ENCODE results near the gene LMAN1L.

LMAN1L gene

GRCh38 chr15:74770211-74770903, 42.3 kb upstream of the LMAN1L start:
- no peak for DNase-seq
- H3K9me3 ChIP-seq (ENCODE audit: control extremely low read depth in 1 of 5, control insufficient read depth in 4 of 5, insufficient read depth in 2 of 5, low read depth in 1 of 5, low read length in 4 of 5): no peaks in the 10 kb centered on the region
- WGBS (ENCODE audit: insufficient coverage): 100% methylated on average over 2 of the region's 4 CpGs
- no peaks in the 10 kb centered on the region for H3K36me3 ChIP-seq (ENCODE audit: control insufficient read depth in 4 of 4, insufficient read depth in 4 of 4, low read length in 3 of 4)
- CTCF ChIA-PET: interaction anchor here (0.6 to 31.5 kb wide), 34 partner anchors 10 to 403 kb away, joined by 3 to 1027 read pairs (median 6); partner anchors contain the start of genes CSK, CYP11A1 and ULK3
- H3K27ac ChIP-seq (ENCODE audit: insufficient read depth in 1 of 2, low read depth in 1 of 2, low read length in 2 of 2, poor library complexity in 1 of 2, severe bottlenecking in 2 of 2): no peak overlapping the region
- POLR2A ChIA-PET: interaction anchor here (0.6 to 2.3 kb wide), 6 partner anchors 23 to 150 kb away, joined by 4 to 11 read pairs (median 6); no protein-coding TSS in a partner anchor
- H3K4me3 ChIP-seq (ENCODE audit: control insufficient read depth in 1 of 7, extremely low read depth in 1 of 7, insufficient read depth in 4 of 7, low read depth in 2 of 7, low read length in 6 of 7): no peak overlapping the region
- peaks cover 4 to 48% (median 27%) of the 10 kb centered on the region in 4 experiments for H3K4me1 ChIP-seq (ENCODE audit: control extremely low read depth in 1 of 4, control insufficient read depth in 4 of 4, insufficient read depth in 4 of 4, low read length in 3 of 4)
- H3K27me3 ChIP-seq (replicated peaks in 2 of 5; ENCODE audit: control insufficient read depth in 4 of 5, insufficient read depth in 5 of 5, low read length in 4 of 5): peaks cover 0 to 4% (median 0%) of the 10 kb centered on the region in 5 experiments

- Histone ChIP-seq H3K36me3 (ENCODE audit: control insufficient read depth in 4 of 4, insufficient read depth in 4 of 4, low read length in 3 of 4) (no peaks in the 10 kb centered on the region), H3K4me1 (ENCODE audit: control extremely low read depth in 1 of 4, control insufficient read depth in 4 of 4, insufficient read depth in 4 of 4, low read length in 3 of 4) (peaks cover 19 to 69% (median 57%) of the 10 kb centered on the region in 4 experiments), H3K4me3 (ENCODE audit: control insufficient read depth in 1 of 7, extremely low read depth in 1 of 7, insufficient read depth in 4 of 7, low read depth in 2 of 7, low read length in 6 of 7) (no peak overlapping the region), H3K27me3 (replicated peaks in 2 of 5; ENCODE audit: control insufficient read depth in 4 of 5, insufficient read depth in 5 of 5, low read length in 4 of 5) (peaks cover 0 to 4% (median 0%) of the 10 kb centered on the region in 5 experiments), H3K9me3 (ENCODE audit: control extremely low read depth in 1 of 5, control insufficient read depth in 4 of 5, insufficient read depth in 2 of 5, low read depth in 1 of 5, low read length in 4 of 5) (no peaks in the 10 kb centered on the region), H3K27ac (ENCODE audit: insufficient read depth in 1 of 2, low read depth in 1 of 2, low read length in 2 of 2, poor library complexity in 1 of 2, severe bottlenecking in 2 of 2) (no peak overlapping the region)
- POLR2A ChIA-PET: interaction anchor here (1.9 kb wide), 1 partner anchor 20 kb away, joined by 6 read pairs; no protein-coding TSS in a partner anchor
- WGBS (ENCODE audit: insufficient coverage): 98% methylated on average over 5 of the region's 5 CpGs
- no peak for DNase-seq
- CTCF ChIA-PET: interaction anchor here (1.3 to 31.5 kb wide), 8 partner anchors 7 to 179 kb away, joined by 3 to 1027 read pairs (median 29); partner anchors contain the start of genes CSK and ULK3
These were observed 39.3 kb upstream of the LMAN1L start for GRCh38 chr15:74773329-74773728.

GRCh38 chr15:74773731-74774252, 38.8 kb upstream of the LMAN1L start:
- Histone ChIP-seq H3K4me3 (ENCODE audit: control insufficient read depth in 1 of 7, extremely low read depth in 1 of 7, insufficient read depth in 4 of 7, low read depth in 2 of 7, low read length in 6 of 7) (no peak overlapping the region), H3K27ac (ENCODE audit: insufficient read depth in 1 of 2, low read depth in 1 of 2, low read length in 2 of 2, poor library complexity in 1 of 2, severe bottlenecking in 2 of 2) (no peak overlapping the region), H3K4me1 (ENCODE audit: control extremely low read depth in 1 of 4, control insufficient read depth in 4 of 4, insufficient read depth in 4 of 4, low read length in 3 of 4) (peaks cover 23 to 70% (median 58%) of the 10 kb centered on the region in 4 experiments), H3K27me3 (replicated peaks in 2 of 5; ENCODE audit: control insufficient read depth in 4 of 5, insufficient read depth in 5 of 5, low read length in 4 of 5) (peaks cover 0 to 4% (median 0%) of the 10 kb centered on the region in 5 experiments), H3K36me3 (ENCODE audit: control insufficient read depth in 4 of 4, insufficient read depth in 4 of 4, low read length in 3 of 4) (no peaks in the 10 kb centered on the region), H3K9me3 (ENCODE audit: control extremely low read depth in 1 of 5, control insufficient read depth in 4 of 5, insufficient read depth in 2 of 5, low read depth in 1 of 5, low read length in 4 of 5) (no peaks in the 10 kb centered on the region)
- POLR2A ChIA-PET: interaction anchor here (1.9 to 4.6 kb wide), 2 partner anchors 14 to 19 kb away, joined by 6 to 29 read pairs; no protein-coding TSS in a partner anchor
- DNase-seq: no peak
- 100% methylated on average over 5 of the region's 5 CpGs for WGBS (ENCODE audit: insufficient coverage)
- CTCF ChIA-PET: interaction anchor here (0.6 to 31.5 kb wide), 8 partner anchors 7 to 178 kb away, joined by 3 to 1027 read pairs (median 29); partner anchors contain the start of genes CSK and ULK3

GRCh38 chr15:74775132-74775562, 37.5 kb upstream of the LMAN1L start:
- ChIA-PET POLR2A (interaction anchor here (1.2 to 4.6 kb wide), 3 partner anchors 9 to 15 kb away, joined by 3 to 29 read pairs (median 5); no protein-coding TSS in a partner anchor), CTCF (interaction anchor here (0.7 to 31.5 kb wide), 6 partner anchors 6 to 178 kb away, joined by 3 to 1027 read pairs (median 65); partner anchors contain the start of gene CSK)
- Histone ChIP-seq H3K4me3 (ENCODE audit: control insufficient read depth in 1 of 7, extremely low read depth in 1 of 7, insufficient read depth in 4 of 7, low read depth in 2 of 7, low read length in 6 of 7) (peak overlapping the region in 2 of 7 experiments; percentile 4 to 38), H3K4me1 (ENCODE audit: control extremely low read depth in 1 of 4, control insufficient read depth in 4 of 4, insufficient read depth in 4 of 4, low read length in 3 of 4) (peaks cover 29 to 84% (median 71%) of the 10 kb centered on the region in 4 experiments), H3K27ac (ENCODE audit: insufficient read depth in 1 of 2, low read depth in 1 of 2, low read length in 2 of 2, poor library complexity in 1 of 2, severe bottlenecking in 2 of 2) (no peak overlapping the region), H3K9me3 (ENCODE audit: control extremely low read depth in 1 of 5, control insufficient read depth in 4 of 5, insufficient read depth in 2 of 5, low read depth in 1 of 5, low read length in 4 of 5) (no peaks in the 10 kb centered on the region), H3K27me3 (replicated peaks in 2 of 5; ENCODE audit: control insufficient read depth in 4 of 5, insufficient read depth in 5 of 5, low read length in 4 of 5) (peaks cover 0 to 3% (median 0%) of the 10 kb centered on the region in 5 experiments), H3K36me3 (ENCODE audit: control insufficient read depth in 4 of 4, insufficient read depth in 4 of 4, low read length in 3 of 4) (no peaks in the 10 kb centered on the region)
- peak in 2 of 3 donors; percentile 50 to 52 for DNase-seq
- 50% methylated on average over 2 of the region's 5 CpGs for WGBS (ENCODE audit: insufficient coverage)

- no peaks in the 10 kb centered on the region for H3K36me3 ChIP-seq (ENCODE audit: control insufficient read depth in 4 of 4, insufficient read depth in 4 of 4, low read length in 3 of 4)
- peaks cover 31 to 90% (median 77%) of the 10 kb centered on the region in 4 experiments for H3K4me1 ChIP-seq (ENCODE audit: control extremely low read depth in 1 of 4, control insufficient read depth in 4 of 4, insufficient read depth in 4 of 4, low read length in 3 of 4)
- H3K27ac ChIP-seq (ENCODE audit: insufficient read depth in 1 of 2, low read depth in 1 of 2, low read length in 2 of 2, poor library complexity in 1 of 2, severe bottlenecking in 2 of 2): peak overlapping the region; percentile 30 to 54
- POLR2A ChIA-PET: interaction anchor here (1.2 to 4.6 kb wide), 2 partner anchors 11 to 15 kb away, joined by 3 to 29 read pairs; no protein-coding TSS in a partner anchor
- no peaks in the 10 kb centered on the region for H3K9me3 ChIP-seq (ENCODE audit: control extremely low read depth in 1 of 5, control insufficient read depth in 4 of 5, insufficient read depth in 2 of 5, low read depth in 1 of 5, low read length in 4 of 5)
- WGBS (ENCODE audit: insufficient coverage): no CpG with 5 or more reads among the region's 4 CpGs
- H3K27me3 ChIP-seq (replicated peaks in 2 of 5; ENCODE audit: control insufficient read depth in 4 of 5, insufficient read depth in 5 of 5, low read length in 4 of 5): no peaks in the 10 kb centered on the region
- no peak overlapping the region for H3K4me3 ChIP-seq (ENCODE audit: control insufficient read depth in 1 of 7, extremely low read depth in 1 of 7, insufficient read depth in 4 of 7, low read depth in 2 of 7, low read length in 6 of 7)
- CTCF ChIA-PET: interaction anchor here (1.1 to 31.5 kb wide), 7 partner anchors 4 to 175 kb away, joined by 3 to 1027 read pairs (median 126); partner anchors contain the start of genes CSK and ULK3
- no peak for DNase-seq
These were observed 36.7 kb upstream of the LMAN1L start for GRCh38 chr15:74775894-74776293.

GRCh38 chr15:74776821-74777768, 35.5 kb upstream of the LMAN1L start:
- H3K27me3 ChIP-seq (replicated peaks in 2 of 5; ENCODE audit: control insufficient read depth in 4 of 5, insufficient read depth in 5 of 5, low read length in 4 of 5): no peaks in the 10 kb centered on the region
- peak overlapping the region; percentile 58 to 77 for H3K27ac ChIP-seq (ENCODE audit: insufficient read depth in 1 of 2, low read depth in 1 of 2, low read length in 2 of 2, poor library complexity in 1 of 2, severe bottlenecking in 2 of 2)
- DNase-seq: peak; percentile 77 to 93 (median 92)
- H3K4me3 ChIP-seq (ENCODE audit: control insufficient read depth in 1 of 7, extremely low read depth in 1 of 7, insufficient read depth in 4 of 7, low read depth in 2 of 7, low read length in 6 of 7): peak overlapping the region in 4 of 7 experiments; percentile 32 to 54 (median 39)
- H3K9me3 ChIP-seq (ENCODE audit: control extremely low read depth in 1 of 5, control insufficient read depth in 4 of 5, insufficient read depth in 2 of 5, low read depth in 1 of 5, low read length in 4 of 5): no peaks in the 10 kb centered on the region
- peaks cover 31 to 89% (median 77%) of the 10 kb centered on the region in 4 experiments for H3K4me1 ChIP-seq (ENCODE audit: control extremely low read depth in 1 of 4, control insufficient read depth in 4 of 4, insufficient read depth in 4 of 4, low read length in 3 of 4)
- 7% methylated on average over 10 of the region's 13 CpGs for WGBS (ENCODE audit: insufficient coverage)
- ChIA-PET POLR2A (interaction anchor here (1.0 to 4.6 kb wide), 5 partner anchors 10 to 91 kb away, joined by 3 to 29 read pairs (median 5); no protein-coding TSS in a partner anchor), CTCF (interaction anchor here (0.8 to 31.5 kb wide), 11 partner anchors 5 to 218 kb away, joined by 3 to 1027 read pairs (median 5); partner anchors contain the start of genes SCAMP5 and ULK3)
- H3K36me3 ChIP-seq (ENCODE audit: control insufficient read depth in 4 of 4, insufficient read depth in 4 of 4, low read length in 3 of 4): no peaks in the 10 kb centered on the region
